Keratinocyte (primary cell): ENCODE measurements around the gene TNFRSF4. TPM values are rescaled to one million over a fixed set of nuclear protein-coding genes. Genes with fewer than 3 reads are reported as not detected.

Experiments used
- DNase-seq: peaks from one replicate; pipeline ENCODE4 v3.0.0-alpha.2; 2011; ENCODE audit warnings: low read depth, missing footprints, low spot score
- FAIRE-seq: peaks from 2 replicates; lab custom pipeline; 2011; peaks lifted over from hg19 to GRCh38; lab: Jason Lieb, UNC
- H2AFZ ChIP-seq: 2 replicates; pipeline ENCODE4 v1.6.0; 2012; ENCODE audit warnings: low read length, control low read depth, inconsistent platforms; ENCODE audit not compliant: control insufficient read depth
- H3K27ac ChIP-seq: 2 replicates; pipeline ENCODE4 v1.5.1; 2011; ENCODE audit warnings: low read length; ENCODE audit not compliant: control insufficient read depth, insufficient read depth
- H3K27me3 ChIP-seq: 3 replicates; pipeline ENCODE4 v1.6.0; 2011; ENCODE audit warnings: low read length; ENCODE audit not compliant: control insufficient read depth, insufficient read depth; ENCODE audit errors: extremely low read depth
- H3K36me3 ChIP-seq, 2 experiments: 2 replicates in 1 of 2; 3 replicates in 1 of 2; pipeline ENCODE4 v1.5.1; 2011; ENCODE audit warnings: low read length in 2 of 2, mild to moderate bottlenecking in 1 of 2; ENCODE audit not compliant: control insufficient read depth in 2 of 2, insufficient read depth in 2 of 2; ENCODE audit errors: extremely low read depth in 1 of 2
- H3K4me1 ChIP-seq: 3 replicates; pipeline ENCODE4 v1.5.1; 2011; ENCODE audit warnings: low read length; ENCODE audit not compliant: control insufficient read depth, insufficient read depth; ENCODE audit errors: extremely low read depth
- H3K4me2 ChIP-seq: 3 replicates; pipeline ENCODE4 v1.6.0; 2011; ENCODE audit warnings: low read depth, low read length; ENCODE audit not compliant: control insufficient read depth, insufficient read depth; ENCODE audit errors: extremely low read depth
- H3K4me3 ChIP-seq, 3 experiments: fragments of 200-600 bp in 1 of 3; sonication (generic) in 1 of 3; 2 replicates in 2 of 3; 3 replicates in 1 of 3; pipeline ENCODE4 v1.5.1; 2011 to 2016; ENCODE audit warnings: low read length in 3 of 3, mild to moderate bottlenecking in 3 of 3, control low read depth in 2 of 3, inconsistent platforms in 1 of 3, low read depth in 1 of 3, mixed read lengths in 1 of 3, mixed run types in 1 of 3, moderate library complexity in 1 of 3; ENCODE audit not compliant: control insufficient read depth in 2 of 3, insufficient read depth in 2 of 3; ENCODE audit errors: extremely low read depth in 1 of 3
- H3K79me2 ChIP-seq: 2 replicates; pipeline ENCODE4 v1.6.0; 2012; ENCODE audit warnings: low read length; ENCODE audit not compliant: control insufficient read depth, insufficient read depth
- H3K9ac ChIP-seq: 3 replicates; pipeline ENCODE4 v1.6.0; 2011; ENCODE audit warnings: low read length; ENCODE audit not compliant: control insufficient read depth, insufficient read depth; ENCODE audit errors: extremely low read depth
- H3K9me1 ChIP-seq: 3 replicates; pipeline ENCODE4 v1.6.0; 2011; ENCODE audit warnings: low read length; ENCODE audit not compliant: control insufficient read depth, insufficient read depth; ENCODE audit errors: extremely low read depth
- H3K9me3 ChIP-seq: 2 replicates; pipeline ENCODE4 v1.5.1; 2012; ENCODE audit warnings: low read depth, low read length; ENCODE audit not compliant: control insufficient read depth
- H4K20me1 ChIP-seq: 3 replicates; pipeline ENCODE4 v1.6.0; 2011; ENCODE audit warnings: low read length; ENCODE audit not compliant: control insufficient read depth, insufficient read depth; ENCODE audit errors: extremely low read depth
- CTCF ChIP-seq, 3 experiments: IDR thresholded peaks in 1 of 3; conservative IDR thresholded peaks in 1 of 3; optimal IDR thresholded peaks in 1 of 3; 2 replicates in 2 of 3; 3 replicates in 1 of 3; pipeline versions ENCODE3 to v1.5.1; 2011; ENCODE audit warnings: low read length in 3 of 3, mild to moderate bottlenecking in 3 of 3, moderate library complexity in 2 of 3, control low read depth in 1 of 3, inconsistent platforms in 1 of 3; ENCODE audit not compliant: insufficient read depth in 2 of 3; ENCODE audit errors: extremely low read depth in 1 of 3
- EZH2 ChIP-seq: IDR thresholded peaks from one replicate; pipeline ENCODE4 v1.6.1; 2012; ENCODE audit warnings: inconsistent platforms, mild to moderate bottlenecking, low read length, moderate library complexity
- dilution Hi-C: fragments of 300-500 bp; cut with MboI; formaldehyde crosslinking; loops from one replicate; pipeline ENCODE4 v1.7.0; 2020; ENCODE audit warnings: low sequenced_read_pairs; ENCODE audit not compliant: extremely low pct_ligation_motif_present
- polyA plus RNA-seq, 5 experiments: library from polyadenylated mRNA; depleted of rRNA in 3 of 5; stranded (reverse) in 3 of 5; stranded (forward) in 1 of 5; unstranded in 1 of 5; fragments of >200 nt; gene quantifications; 1 replicate in 1 of 5; 2 replicates in 3 of 5; 3 replicates in 1 of 5; pipeline versions ENCODE4 v1.2.1 to v1.2.3, GENCODE V29; 2011 to 2012; ENCODE audit warnings: missing spikeins in 2 of 5, low read depth in 1 of 5, low replicate concordance in 1 of 5

TNFRSF4 gene
- polyA plus RNA-seq, 1 donor (not counting 4 experiments of a cell fraction or from before 2014, with no cell fraction given), result not detected

DNA sequence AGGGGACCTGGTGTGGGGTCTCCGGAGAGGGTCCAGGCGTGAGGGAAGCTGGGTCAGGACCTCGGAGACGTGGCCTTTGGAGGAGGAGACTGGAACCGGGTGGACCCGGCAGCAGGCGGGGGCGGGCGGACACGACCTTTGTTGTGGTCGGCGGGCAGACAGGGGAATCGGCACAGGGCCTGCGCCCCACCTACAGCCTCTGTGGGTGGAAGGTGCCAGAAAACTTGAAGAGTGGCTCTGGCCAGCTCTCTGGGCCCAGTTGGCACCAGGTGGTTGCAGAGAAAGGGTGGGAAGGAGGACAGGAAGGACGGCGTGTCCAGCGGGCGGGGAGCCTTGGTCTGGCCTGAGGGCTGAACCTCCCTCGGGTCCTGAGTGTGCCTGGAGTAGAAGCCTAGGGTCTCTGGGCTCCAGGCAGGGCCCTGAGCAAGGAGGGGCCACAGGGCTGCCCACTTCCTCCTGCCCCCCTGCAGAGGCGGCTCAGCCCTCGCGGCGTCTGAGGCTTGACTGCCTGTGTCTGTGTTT lies 48.0 kb downstream of the TNFRSF4 start:
- Histone ChIP-seq H3K4me1 (peaks cover 11% of the 10 kb centered on the region), H3K4me2 (peak overlapping the region; percentile 99), H3K4me3 (peak overlapping the region; percentile 83 to 98 (median 92)), H3K9me1 (no peaks in the 10 kb centered on the region), H4K20me1 (peaks cover 7% of the 10 kb centered on the region), H3K9me3 (no peaks in the 10 kb centered on the region), H2AFZ (no peak overlapping the region), H3K27ac (peak overlapping the region; percentile 95), H3K36me3 (peaks cover 0 to 5% of the 10 kb centered on the region in 2 experiments), H3K79me2 (peaks cover 52% of the 10 kb centered on the region), H3K27me3 (no peaks in the 10 kb centered on the region), H3K9ac (peak overlapping the region; percentile 96)
- DNase-seq (no peak), FAIRE-seq (no peak)
- dilution Hi-C loops, result no loop called here
- TF ChIP-seq EZH2, result no peak
- no peak for TF ChIP-seq CTCF (optimal IDR thresholded peaks at IDR 0.05 in 1 of 3, IDR thresholded peaks at IDR 0.05 in 1 of 3, conservative IDR thresholded peaks at IDR 0.05 in 1 of 3; ENCODE audit: extremely low read depth in 1 of 3, insufficient read depth in 2 of 3, low read length in 3 of 3)

DNA sequence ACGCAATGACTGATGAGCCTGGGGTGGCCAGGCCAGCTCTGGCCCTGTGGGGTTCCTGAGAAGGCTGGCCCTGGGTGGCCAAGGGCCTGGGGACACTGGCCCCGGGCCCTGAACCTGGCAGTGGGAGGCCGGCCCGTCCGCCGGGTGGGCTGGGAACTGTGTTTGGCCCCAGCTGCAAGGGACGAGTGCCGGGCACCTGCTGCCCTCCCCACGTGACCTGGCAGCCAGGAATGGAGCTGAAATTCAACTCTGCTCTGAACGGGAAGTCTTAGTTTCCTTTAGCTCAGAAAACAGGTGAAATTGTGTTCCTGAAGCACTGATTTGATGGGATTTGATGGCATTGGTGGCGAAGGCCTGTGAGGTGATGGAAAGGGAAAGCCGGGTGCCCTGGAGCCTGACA lies 48.5 kb downstream of the TNFRSF4 start:
- Histone ChIP-seq H3K36me3 (peaks cover 0 to 5% of the 10 kb centered on the region in 2 experiments), H3K27ac (peak overlapping the region; percentile 95), H2AFZ (no peak overlapping the region), H4K20me1 (peaks cover 7% of the 10 kb centered on the region), H3K9ac (peak overlapping the region; percentile 96), H3K4me3 (peak overlapping the region; percentile 83 to 98 (median 92)), H3K27me3 (no peaks in the 10 kb centered on the region), H3K9me3 (no peaks in the 10 kb centered on the region), H3K79me2 (peaks cover 52% of the 10 kb centered on the region), H3K4me2 (peak overlapping the region; percentile 99), H3K9me1 (no peaks in the 10 kb centered on the region), H3K4me1 (peaks cover 11% of the 10 kb centered on the region)
- FAIRE-seq, result no peak
- no peak for TF ChIP-seq EZH2
- TF ChIP-seq CTCF (optimal IDR thresholded peaks at IDR 0.05 in 1 of 3, IDR thresholded peaks at IDR 0.05 in 1 of 3, conservative IDR thresholded peaks at IDR 0.05 in 1 of 3; ENCODE audit: extremely low read depth in 1 of 3, insufficient read depth in 2 of 3, low read length in 3 of 3), result no peak
- dilution Hi-C loops, result no loop called here
- no peak for DNase-seq
